GM10248 (cell line): ENCODE measurements around the gene ARID3C.
A peak's percentile ranks its signal among the peaks of the same experiment; 100 is the strongest.

Experiments
- CTCF ChIA-PET: fragments of 300-600 bp; sonication (Branson Sonifier 250); formaldehyde crosslinking; extraction: SDS; loops from one replicate; lab custom pipeline; 2021; ENCODE audit warnings: antibody characterized with exemption; lab: Yijun Ruan, JAX
- POLR2A ChIA-PET: fragments of 350-650 bp; sonication (Branson Sonifier 250); formaldehyde crosslinking; extraction: SDS; loops from one replicate; lab custom pipeline; 2020; ENCODE audit warnings: antibody characterized with exemption; lab: Yijun Ruan, JAX
- DNase-seq: peaks from one replicate; pipeline ENCODE4 v3.0.0; 2012; ENCODE audit errors: extremely low spot score
- CTCF ChIP-seq: IDR thresholded peaks from 2 replicates; pipeline ENCODE4 v1.5.1; 2012; ENCODE audit warnings: mild to moderate bottlenecking, low read depth; ENCODE audit errors: extremely low read depth, missing control alignments, control extremely low read depth

ARID3C gene

DNA sequence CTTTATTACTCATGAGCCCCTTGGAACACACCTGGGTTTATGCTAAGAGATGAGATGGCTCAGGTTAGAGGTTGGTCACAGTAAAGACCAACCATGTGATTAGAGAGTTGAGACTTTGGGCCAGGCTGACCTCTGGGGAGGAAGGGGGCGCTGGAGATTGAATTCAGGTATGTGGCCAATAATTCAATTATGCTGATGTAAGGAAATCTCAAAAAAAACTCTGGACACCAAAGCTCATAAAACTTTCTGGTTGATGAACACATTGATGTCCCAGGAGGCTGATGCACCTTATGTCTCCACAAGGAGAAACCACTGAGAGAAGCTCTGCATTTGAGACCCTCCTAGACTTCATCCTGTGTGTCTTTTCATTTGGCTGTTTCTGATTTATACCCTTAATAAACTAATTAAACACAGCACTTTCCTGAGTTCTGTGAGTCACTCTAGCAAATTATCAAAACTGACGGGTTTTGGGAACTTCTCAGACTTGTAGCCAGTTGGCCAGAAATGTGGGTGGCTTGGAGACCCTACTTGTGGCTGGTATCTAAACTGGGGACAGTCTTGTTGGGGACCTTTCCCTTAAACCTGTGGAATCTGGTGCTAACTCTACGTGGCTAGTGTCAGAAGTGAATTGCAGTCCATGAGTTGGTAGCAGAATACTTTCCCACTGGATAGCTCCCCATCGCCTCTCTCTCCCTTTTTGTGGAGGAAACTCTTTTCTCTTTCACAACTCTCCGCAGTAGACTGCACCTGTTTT, 41.1 kb upstream of the ARID3C start:
- TF ChIP-seq CTCF: no peak
- no peak for DNase-seq
- ChIA-PET CTCF (interaction anchor here (0.7 to 2.3 kb wide), 4 partner anchors 8 to 50 kb away, joined by 3 to 6 read pairs (median 4); partner anchors contain the start of genes DCTN3 and GALT), POLR2A (no interaction called here)

DNA sequence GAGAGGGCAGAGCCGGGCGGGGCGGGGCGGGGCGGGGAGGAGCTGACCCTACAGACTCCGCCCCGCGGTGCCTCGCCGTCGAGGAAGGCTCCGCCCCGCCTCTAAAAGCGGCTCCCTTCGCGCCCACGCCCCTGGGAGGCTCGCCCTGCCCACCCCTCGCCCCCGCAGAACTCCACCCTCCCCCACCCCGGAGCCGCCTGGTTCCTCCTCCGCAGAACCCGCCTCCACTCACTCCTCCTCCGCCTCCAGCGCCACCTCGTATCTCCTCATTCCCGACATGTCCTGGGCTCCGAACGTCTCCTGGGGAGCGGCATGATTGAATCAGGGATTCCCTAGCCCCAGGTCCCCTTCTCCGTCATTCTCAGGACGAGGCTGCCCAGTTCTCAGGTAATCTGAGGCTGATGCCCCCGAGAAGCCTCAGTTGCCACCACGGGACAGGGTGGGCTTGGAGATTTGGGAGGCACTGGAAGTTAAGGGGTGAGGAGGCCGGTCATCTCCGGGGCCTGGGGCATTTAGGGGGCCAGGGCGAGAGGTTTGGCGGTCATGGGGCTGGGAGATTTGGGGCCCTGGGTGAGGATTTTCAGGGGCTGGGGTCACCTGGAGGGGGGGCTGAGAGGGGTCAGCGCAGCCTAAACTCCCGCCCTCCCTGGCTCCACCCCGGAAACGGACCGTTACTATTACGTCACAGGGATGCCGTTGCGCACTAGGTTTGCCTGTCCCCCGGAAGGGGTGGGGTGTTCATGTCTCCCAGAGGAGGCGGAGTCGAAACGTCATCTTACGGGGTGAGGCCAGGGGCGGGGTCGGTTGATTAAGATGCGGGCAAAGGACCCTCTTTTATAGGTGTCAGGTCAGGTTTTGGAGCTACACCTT, 36.8 kb upstream of the ARID3C start:
- DNase-seq: peak; percentile 94
- ChIA-PET CTCF (interaction anchor here (1.0 to 8.5 kb wide), 12 partner anchors 13 to 62 kb away, joined by 3 to 84 read pairs (median 4); partner anchors contain the start of genes DCTN3, GALT, RPP25L and SIGMAR1), POLR2A (interaction anchor here (0.9 kb wide), 1 partner anchor 28 kb away, joined by 4 read pairs; the partner anchor contains the start of gene SIGMAR1)
- no peak for TF ChIP-seq CTCF

GRCh38 chr9:34665067-34665380, 36.2 kb upstream of the ARID3C start:
- TF ChIP-seq CTCF: no peak
- POLR2A ChIA-PET: interaction anchor here (0.9 kb wide), 1 partner anchor 27 kb away, joined by 4 read pairs; the partner anchor contains the start of gene SIGMAR1

GRCh38 chr9:34664281-34665066, 35.6 kb upstream of the ARID3C start:
- ChIA-PET CTCF (interaction anchor here (0.7 to 8.5 kb wide), 16 partner anchors 9 to 61 kb away, joined by 3 to 84 read pairs (median 4); partner anchors contain the start of genes DCTN3, GALT, RPP25L and SIGMAR1), POLR2A (interaction anchor here (0.9 kb wide), 1 partner anchor 27 kb away, joined by 4 read pairs; the partner anchor contains the start of gene SIGMAR1)
- peak; percentile 92 for TF ChIP-seq CTCF
- peak; percentile 68 for DNase-seq

More at GRCh38 chr9:34665067-34665380, 36.2 kb upstream of the ARID3C start:
- DNase-seq: no peak
- CTCF ChIA-PET: interaction anchor here (0.7 to 8.5 kb wide), 13 partner anchors 8 to 61 kb away, joined by 3 to 84 read pairs (median 4); partner anchors contain the start of genes DCTN3, GALT, RPP25L and SIGMAR1

DNA sequence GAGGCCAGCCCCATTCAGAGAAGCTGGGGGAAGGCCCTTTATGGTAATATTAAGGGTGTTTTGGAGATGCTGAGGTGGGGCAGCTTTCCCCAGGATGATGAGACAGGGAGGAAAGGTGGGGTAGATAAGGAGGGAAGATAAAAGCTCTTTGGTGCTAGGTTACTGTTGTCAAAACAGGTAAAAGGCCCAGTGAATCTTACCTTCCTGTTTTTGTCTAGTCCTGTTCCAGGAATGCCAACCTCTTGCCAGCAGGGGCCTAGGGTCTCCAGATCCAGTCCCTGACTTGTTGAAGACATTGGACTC, 34.4 kb upstream of the ARID3C start:
- POLR2A ChIA-PET: no interaction called here
- DNase-seq: no peak
- no peak for TF ChIP-seq CTCF
- CTCF ChIA-PET: interaction anchor here (0.9 to 8.5 kb wide), 7 partner anchors 12 to 51 kb away, joined by 3 to 84 read pairs (median 6); partner anchors contain the start of genes GALT and RPP25L
